D721Med (cell line): ENCODE results near the gene CTNNA2.
A peak's percentile ranks its signal among the peaks of the same experiment; 100 is the strongest.

Source experiments
- DNase-seq: peaks from one replicate; pipeline ENCODE4 v3.0.0; 2011; ENCODE audit warnings: low spot score; ENCODE audit not compliant: insufficient read length
- FAIRE-seq: peaks from 2 replicates; lab custom pipeline; 2011; peaks lifted over from hg19 to GRCh38; lab: Jason Lieb, UNC
- CTCF ChIP-seq: IDR thresholded peaks from 2 replicates; pipeline ENCODE4 v1.5.1; 2012; ENCODE audit warnings: mild to moderate bottlenecking, control low read depth; ENCODE audit not compliant: insufficient read depth; ENCODE audit errors: missing control alignments

CTNNA2 gene

GRCh38 chr2:79920512-79921076 is 407.7 kb downstream of the CTNNA2 start:
- FAIRE-seq (no peak), DNase-seq (no peak)
- no peak for TF ChIP-seq CTCF

- DNase-seq = no peak
- TF ChIP-seq CTCF = no peak
- no peak for FAIRE-seq
Observed at GRCh38 chr2:79929624-79930023, 416.8 kb downstream of the CTNNA2 start.

- no peak for TF ChIP-seq CTCF
- no peak for DNase-seq
- no peak for FAIRE-seq
Observed at GRCh38 chr2:79935046-79935732, 422.3 kb downstream of the CTNNA2 start.

- FAIRE-seq = peak; percentile 84
Observed at GRCh38 chr2:79935771-79936657, 423.2 kb downstream of the CTNNA2 start.

GRCh38 chr2:79936715-79937114 is 423.9 kb downstream of the CTNNA2 start:
- FAIRE-seq (no peak), DNase-seq (no peak)
- TF ChIP-seq CTCF = no peak

More at GRCh38 chr2:79935771-79936657, 423.2 kb downstream of the CTNNA2 start:
- no peak for DNase-seq
- TF ChIP-seq CTCF = peak; percentile 76

GRCh38 chr2:79938648-79939047 is 425.8 kb downstream of the CTNNA2 start:
- DNase-seq = no peak
- no peak for TF ChIP-seq CTCF
- no peak for FAIRE-seq
